ENCODE results near the gene KCTD1.

Gene KCTD1

DNA sequence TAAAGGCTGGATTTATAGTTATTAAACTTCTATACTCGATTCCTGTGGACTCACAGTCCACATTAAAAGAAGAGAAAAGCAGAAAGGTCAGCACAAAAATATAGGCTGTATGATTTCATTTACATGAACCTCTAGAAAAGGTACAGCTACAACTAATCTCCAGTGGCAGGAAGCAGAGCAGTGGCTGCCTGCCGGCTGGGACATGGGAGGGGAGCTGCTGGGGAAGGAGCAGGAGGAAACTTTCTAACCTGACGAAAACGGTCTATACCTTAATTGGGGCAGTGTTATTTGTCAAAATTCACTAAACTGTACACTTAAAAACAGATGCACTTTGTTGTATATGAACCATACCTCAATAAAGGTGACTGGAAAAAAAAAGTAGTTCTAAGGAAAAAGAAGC, 26.7 kb downstream of the KCTD1 start:
- no peak for DNase-seq

DNA sequence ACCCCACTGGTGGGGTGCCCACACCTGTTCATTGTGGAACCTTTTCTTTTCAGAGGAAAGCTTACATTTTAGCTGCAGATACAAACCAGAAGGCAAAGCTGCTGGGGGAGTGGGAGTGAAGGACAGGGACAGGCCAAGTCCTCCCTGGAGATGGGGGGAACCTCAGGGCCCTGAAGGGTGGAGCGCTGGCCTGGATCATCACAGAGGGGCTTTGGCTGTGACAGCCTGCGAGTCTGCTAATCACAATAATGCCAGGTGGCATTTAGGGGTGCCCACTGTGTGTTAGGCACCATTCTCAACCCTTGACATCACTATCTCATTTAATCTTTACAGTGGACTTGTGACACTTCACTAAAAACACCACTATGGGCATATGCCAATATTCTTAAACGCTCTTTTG, 27.4 kb downstream of the KCTD1 start:
- DNase-seq = no peak

- DNase-seq = no peak
Measured at GRCh38 chr18:26519114-26519513, 29.2 kb downstream of the KCTD1 start.

DNA sequence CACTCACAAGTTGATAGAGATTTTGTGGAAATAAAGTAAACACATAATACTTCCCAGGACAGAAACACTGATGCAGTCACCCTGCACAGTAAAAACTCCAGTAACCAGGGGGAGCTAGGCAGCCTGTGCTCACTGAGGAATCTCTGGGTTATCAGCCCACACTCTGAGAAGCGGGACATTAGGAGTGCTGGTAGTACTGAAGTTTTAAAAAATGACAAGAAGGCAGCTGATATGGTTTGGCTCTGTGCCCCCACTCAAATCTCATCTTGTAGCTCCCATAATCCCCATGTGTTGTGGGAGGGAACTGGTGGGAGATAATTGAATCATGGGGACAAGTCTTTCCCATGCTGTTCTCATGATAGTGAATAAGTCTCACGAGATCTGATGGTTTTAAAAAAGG, 31.4 kb downstream of the KCTD1 start:
- DNase-seq = no peak

DNA sequence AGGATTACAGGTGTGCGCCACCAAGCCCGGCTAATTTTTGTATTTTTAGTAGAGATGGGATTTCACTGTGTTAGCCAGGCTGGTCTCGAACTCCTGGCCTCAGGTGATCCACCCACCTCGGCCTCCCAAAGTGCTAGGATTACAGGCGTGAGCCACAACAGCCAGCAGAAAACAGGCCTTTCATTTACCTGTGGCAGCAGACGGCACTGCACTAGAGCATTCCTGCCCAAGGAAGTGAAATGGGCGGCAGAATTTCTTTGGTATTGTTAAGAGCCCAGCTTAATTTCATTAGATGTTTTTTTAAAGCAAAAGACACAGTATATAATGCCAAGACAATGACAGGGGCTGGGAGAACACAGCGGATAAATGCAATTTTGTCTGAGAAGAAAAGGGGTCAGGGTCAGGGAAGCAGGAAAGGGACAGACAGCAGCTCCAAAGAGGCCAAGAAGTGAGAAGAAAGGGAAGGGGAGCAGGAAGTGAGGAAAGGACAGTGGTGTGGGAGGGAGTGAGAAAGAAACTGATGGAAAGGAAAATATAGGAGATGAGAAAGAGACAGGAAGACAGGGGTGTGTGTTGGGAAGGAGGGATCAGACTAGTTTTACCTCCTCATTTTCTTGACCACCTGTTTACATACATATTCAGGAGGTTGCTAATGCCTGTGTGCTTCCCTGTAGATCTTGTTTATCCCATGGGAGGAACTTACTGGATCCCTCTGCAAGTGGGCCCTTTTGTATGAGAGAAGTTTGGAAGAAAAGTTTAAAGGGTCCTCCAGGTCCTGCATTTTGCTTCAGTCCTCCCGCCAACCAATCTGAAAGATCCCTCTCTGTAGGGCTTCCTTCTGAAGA, 32.5 kb downstream of the KCTD1 start:
- DNase-seq = no peak

- DNase-seq = no peak
Measured at GRCh38 chr18:26511339-26512071, 36.8 kb downstream of the KCTD1 start.

GRCh38 chr18:26510337-26510736, 38.0 kb downstream of the KCTD1 start:
- DNase-seq = no peak

DNA sequence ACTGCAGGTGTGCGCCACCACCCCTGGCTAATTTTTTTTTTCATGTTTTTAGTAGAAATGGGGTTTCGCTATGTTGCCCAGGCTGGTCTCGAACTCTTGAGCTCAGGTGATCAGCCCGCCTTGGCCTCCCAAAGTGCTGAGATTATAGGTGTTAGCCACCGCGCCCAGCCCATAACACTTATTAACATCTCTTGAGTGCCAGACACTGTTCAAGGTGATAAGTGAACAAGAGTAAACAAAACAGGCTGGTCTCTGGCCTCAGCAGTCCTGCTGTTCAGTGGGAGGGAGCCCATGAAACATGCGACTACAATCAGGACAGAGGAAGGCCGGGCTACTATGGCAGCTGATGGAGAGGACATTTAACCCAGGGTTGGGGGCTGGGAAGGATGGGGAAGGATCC, 42.3 kb downstream of the KCTD1 start:
- DNase-seq = no peak

DNA sequence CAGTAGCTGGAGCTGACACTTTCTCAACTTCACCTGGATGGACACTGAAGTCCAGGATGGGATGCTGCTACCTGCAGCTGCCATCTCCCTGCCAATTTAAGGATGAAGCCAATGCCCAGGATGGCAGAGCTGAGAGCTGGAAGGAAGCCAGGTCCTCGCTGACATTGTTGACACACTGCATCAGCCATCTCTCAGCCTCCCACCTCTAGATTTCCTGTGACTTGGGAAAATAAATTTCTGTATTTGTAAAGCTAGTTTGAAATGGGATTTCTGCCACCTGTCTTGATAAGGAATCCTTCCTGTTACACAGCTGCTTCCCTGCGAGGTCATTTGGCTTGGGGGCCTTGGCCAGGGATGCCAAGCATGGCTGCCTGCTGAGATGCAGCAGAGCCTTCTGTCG, 43.5 kb downstream of the KCTD1 start:
- no peak for DNase-seq

- no peak for DNase-seq
Measured at GRCh38 chr18:26503382-26503781, 45.0 kb downstream of the KCTD1 start.

DNA sequence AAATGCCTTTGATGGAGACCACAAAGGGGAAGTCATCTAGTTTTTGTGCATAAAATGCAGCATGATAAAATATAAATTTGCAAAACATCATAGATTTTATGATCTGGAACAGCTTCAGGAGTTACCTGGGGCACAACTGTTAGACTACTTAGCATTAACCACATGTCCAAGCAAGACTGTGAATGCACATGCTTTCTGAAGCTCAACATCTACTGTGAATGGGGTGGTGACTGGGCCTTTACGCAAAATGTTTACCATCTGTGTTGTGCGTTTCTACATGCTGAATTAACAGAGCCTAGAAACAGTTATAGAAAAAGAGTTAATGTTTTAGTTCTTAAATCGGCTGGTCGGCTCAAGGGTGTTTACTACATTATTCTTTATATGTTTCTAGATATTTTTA, 45.5 kb downstream of the KCTD1 start:
- DNase-seq = no peak

DNA sequence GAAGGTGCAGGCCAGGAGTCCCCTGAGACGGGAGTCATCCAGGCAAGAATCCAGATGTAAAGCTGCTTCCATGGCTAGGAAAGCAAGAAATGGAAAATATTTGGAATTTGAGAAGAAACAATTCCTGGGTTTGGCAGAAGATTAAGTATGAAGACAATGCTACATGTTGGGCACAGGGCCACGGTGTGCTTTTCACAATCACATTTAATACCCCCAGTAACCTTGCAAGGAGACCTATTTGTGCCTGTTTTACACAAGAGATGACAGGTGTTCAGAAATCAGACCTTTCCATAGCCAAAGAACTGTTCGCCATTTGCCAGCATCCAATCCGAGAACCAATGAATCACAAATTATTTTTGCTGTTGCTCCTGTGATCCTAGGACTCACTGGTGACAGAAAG, 50.5 kb downstream of the KCTD1 start:
- DNase-seq = no peak

- no peak for DNase-seq
Measured at GRCh38 chr18:26496528-26496927, 51.8 kb downstream of the KCTD1 start.

- no peak for DNase-seq
Measured at GRCh38 chr18:26495287-26495686, 53.1 kb downstream of the KCTD1 start.

- DNase-seq = no peak
Measured at GRCh38 chr18:26493021-26493420, 55.3 kb downstream of the KCTD1 start.

DNA sequence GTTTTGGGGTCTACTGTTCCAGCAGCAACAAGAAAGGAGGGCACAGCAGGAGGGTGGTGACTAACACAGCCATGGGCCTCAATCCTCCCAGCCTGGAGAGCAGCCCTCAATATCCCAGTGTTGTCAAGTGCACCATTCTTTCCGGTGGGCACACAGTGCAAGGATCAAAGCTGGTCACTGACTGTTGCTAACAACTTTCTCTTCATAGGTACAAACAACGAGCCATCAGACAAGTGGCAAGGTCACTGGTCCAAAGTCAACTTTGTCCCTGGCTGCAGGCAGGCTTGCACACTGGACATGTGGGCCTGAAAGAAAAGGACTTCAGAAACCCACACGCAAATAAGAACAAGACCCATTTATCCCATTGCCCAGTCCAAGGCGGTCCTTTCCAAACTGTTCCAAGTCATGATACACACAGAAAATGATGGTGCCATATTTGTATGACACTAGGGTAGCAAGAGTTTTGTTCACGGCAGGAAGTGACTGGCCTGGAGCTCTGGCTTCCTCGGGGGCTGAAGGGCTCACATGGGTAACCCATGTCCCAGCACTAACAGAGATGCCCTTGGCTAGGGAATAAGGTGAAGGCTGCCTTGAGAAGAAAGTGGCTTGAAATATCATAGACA, 57.0 kb downstream of the KCTD1 start:
- DNase-seq = no peak

DNA sequence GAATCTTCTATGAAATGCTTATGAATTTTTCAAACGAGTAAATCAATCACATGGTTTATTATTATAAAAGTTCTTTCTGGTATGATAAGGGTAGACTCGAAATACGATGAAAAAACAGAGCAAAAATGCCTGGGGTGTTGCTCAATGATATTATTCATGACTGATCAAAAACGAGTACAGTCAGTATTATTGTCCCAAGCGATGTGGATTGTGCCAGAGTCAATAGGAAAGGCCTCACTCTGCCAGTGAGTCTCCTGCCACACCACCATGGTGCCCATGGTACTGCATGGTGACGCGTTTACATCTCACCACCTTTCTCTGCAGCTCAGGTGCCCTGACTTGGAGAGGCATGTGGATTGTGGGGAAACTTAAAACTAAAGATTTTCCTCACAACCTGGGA, 58.5 kb downstream of the KCTD1 start:
- no peak for DNase-seq

- no peak for DNase-seq
Measured at GRCh38 chr18:26489191-26489590, 59.2 kb downstream of the KCTD1 start.

- no peak for DNase-seq
Measured at GRCh38 chr18:26488417-26489009, 59.8 kb downstream of the KCTD1 start.

DNA sequence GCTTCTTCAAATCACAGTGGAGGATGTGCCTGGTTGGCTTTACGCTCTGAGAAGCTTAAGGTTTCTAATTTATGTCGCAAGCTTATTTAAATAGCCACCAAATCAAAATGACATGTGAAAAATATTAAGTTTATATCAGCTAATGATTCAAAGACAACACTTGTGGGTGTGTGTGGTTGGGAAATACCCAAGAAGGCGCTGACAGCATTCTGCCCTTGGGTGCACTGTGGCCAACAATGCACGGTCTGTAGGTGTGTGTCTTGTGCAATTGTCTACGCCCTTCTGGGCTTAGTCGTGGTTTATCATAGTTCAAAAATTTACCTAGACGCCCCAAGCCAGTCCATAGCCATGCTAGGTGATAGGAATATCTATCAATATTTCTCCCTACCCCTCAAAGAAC, 60.9 kb downstream of the KCTD1 start:
- DNase-seq = no peak

DNA sequence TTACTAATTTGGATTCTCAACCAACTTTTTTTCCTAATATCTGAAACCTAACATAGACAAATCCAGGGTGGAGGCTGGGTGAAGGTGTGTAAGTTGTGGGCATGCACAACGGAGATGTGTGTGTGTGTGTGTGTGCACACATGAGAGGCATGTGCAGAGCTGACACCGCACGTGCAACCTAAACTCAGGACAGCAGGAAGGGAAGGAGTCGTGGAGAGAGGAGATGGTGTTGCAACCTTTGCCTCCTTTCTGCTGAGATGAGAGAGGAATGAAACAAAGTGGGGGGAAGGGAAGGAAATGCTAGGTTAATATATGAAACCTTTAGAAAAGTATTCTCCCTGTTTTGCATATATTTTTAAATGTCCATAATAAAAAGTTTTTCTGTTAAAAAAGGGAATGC, 64.7 kb downstream of the KCTD1 start:
- no peak for DNase-seq

DNA sequence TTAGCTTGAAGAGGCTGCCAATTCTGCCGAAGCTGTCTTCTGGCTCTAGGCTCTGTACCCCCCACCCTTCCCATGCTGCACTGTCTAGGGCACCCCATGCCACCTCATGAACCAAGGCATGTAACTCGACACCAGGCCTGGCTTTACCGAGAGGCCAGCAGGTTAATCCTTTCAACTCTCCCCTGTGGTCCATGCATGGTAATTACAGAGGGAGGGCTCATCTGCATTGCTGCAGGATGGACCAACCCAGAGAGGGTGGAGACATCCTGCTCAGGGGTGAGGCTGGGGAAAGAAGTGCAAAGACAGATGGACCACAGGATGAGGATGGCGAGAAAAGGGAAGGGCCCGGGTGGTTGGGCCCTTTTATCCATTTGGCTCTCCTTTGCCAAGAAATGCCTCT, 65.8 kb downstream of the KCTD1 start:
- DNase-seq = no peak
